Loucy (cell line): ENCODE data around the gene RAC2.

ENCODE experiments used
- EZH2phosphoT487 ChIP-seq: fragments of 200-600 bp; IDR thresholded peaks from 2 replicates; pipeline ENCODE4 v1.6.1; 2018; ENCODE audit warnings: antibody characterized with exemption, mild to moderate bottlenecking, moderate library complexity, borderline replicate concordance
- TF ChIP-seq, protein P1 (sequence below): fragments of 200-600 bp; sonication (generic); conservative IDR thresholded peaks from 2 replicates; pipeline ENCODE4 v1.5.1; 2014; ENCODE audit warnings: mild to moderate bottlenecking, antibody characterized with exemption, low read length

DNA sequence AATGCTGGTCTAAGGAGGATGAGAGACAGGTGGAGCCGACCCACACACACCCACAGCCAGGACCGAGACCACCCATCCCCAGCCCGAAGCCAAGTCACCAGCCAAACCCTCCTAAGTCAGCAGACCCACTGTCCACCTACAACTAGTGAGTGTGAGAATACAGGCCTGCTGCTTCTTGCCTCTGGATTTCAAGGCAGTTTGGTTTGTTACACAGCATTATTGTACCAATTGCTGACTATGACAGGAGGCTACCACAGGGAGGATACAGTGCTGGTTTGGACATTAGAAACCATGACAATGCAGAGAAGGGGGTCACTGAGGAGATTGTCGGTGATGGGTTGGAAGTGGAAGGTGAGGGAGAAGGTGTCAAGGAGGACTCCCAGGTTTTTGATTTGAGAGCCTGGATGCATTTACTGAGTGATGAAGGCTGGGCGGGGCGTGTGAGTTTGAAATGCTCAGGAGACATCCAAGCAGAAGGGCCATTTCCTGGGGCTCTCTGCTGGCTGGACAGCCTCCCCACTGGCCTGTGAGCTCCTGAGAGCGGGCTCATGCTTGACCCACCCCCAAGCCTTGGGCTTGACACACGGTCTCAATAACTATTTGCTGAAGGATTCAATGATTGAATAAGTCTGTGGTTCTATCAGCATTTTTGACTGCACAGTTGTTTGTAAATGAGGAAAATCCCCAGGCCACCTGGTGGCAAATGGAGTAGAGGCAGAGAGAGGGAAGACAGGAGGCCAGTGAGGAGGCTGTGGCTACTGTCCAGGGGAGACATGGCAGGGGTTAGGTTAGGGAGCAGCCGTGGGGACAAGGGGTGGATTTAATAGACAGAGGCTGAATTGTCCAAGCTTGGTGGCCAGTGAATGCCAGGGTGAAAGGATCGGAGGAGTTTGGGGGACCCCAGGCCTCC lies 22.4 kb downstream of the RAC2 start:
- TF ChIP-seq, protein P1, sequence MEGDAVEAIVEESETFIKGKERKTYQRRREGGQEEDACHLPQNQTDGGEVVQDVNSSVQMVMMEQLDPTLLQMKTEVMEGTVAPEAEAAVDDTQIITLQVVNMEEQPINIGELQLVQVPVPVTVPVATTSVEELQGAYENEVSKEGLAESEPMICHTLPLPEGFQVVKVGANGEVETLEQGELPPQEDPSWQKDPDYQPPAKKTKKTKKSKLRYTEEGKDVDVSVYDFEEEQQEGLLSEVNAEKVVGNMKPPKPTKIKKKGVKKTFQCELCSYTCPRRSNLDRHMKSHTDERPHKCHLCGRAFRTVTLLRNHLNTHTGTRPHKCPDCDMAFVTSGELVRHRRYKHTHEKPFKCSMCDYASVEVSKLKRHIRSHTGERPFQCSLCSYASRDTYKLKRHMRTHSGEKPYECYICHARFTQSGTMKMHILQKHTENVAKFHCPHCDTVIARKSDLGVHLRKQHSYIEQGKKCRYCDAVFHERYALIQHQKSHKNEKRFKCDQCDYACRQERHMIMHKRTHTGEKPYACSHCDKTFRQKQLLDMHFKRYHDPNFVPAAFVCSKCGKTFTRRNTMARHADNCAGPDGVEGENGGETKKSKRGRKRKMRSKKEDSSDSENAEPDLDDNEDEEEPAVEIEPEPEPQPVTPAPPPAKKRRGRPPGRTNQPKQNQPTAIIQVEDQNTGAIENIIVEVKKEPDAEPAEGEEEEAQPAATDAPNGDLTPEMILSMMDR, result no peak; the same call in none of the 2 replicates
- no peak for TF ChIP-seq EZH2phosphoT487
